GM19238 (cell line): ENCODE measurements around the gene FRMD4A.

Source experiments
- DNase-seq: peaks from one replicate; pipeline ENCODE4 v3.0.0; 2011; ENCODE audit warnings: low spot score; ENCODE audit not compliant: insufficient read length

FRMD4A gene

DNA sequence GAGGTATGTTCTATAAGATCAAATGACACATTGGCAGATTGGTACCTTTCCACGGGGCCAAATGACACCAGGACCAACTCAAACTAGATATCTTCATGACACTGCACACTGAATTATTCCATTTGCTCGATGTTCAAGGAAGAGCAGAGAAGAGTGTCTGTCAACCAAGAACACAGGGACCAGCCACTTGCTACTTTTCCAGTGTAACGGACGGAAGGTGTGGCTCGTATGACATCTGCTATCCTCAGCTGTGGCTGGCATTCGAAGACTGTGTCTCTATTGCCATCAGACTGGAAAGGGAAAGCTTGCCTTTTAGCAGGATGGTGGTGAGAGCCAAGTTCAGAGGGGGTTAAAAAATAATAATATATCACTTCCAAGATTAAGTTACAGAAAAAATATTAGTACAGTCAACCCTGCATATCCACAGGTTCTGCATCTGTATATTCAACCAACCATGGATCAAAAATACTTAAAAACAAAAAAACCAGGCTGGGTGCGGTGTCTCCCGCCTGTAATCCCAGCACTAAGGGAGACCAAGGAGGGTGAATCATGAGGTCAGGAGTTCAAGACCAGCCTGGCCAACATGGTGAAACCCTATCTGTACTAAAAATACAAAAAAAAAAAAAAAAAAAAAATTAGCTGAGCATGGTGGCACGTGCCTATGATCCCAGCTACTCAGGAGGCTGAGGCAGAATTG lies 506.9 kb downstream of the FRMD4A start:
- DNase-seq, result no peak

DNA sequence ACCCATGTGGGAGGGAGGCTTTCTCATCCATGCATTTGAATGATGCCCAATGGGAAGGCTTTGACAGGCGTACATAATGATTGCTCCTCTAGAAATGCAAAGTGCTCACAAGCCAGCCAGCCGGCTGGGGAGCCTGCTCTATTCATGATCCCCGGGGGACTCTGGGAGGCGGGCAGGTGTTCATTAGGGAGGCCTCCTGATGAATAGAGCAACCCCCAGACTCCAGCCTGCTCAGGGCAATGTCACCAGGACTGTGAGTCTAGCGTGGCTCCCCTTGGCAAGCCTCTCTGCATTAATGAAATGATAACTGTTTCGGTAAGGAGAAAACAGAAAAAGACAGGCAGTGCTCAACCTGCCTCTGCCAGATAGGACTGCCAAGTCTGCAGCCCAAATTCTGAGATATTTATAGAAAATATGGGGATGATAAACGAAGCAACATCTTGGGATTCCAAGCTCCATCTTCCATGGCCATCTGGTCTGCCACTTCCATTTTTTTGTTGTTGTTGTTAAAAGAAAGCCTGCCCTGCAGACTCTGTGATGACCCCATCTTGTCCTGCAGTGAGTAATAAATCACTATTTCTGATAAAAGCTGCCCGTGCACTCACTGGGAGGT lies 507.5 kb downstream of the FRMD4A start:
- DNase-seq, result no peak

DNA sequence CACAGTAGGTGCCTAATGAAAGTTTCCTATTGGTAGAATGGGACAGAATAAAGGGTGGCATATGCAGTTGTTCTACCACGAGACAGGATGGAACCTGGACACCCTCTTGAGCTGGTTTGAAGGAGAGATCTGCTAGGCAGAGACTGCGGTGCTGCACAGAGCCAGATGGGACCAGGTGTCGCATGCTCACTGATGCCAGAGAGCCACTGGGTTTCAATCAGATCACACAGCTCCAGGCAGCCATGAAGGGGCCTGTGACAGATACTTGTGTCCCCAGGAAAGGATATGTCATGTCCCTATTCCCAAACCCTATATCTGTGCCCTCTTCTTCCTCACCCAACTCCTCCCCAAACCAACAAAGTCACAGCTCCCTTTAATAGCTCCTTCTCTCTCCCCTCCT lies 508.2 kb downstream of the FRMD4A start:
- DNase-seq, result no peak

DNA sequence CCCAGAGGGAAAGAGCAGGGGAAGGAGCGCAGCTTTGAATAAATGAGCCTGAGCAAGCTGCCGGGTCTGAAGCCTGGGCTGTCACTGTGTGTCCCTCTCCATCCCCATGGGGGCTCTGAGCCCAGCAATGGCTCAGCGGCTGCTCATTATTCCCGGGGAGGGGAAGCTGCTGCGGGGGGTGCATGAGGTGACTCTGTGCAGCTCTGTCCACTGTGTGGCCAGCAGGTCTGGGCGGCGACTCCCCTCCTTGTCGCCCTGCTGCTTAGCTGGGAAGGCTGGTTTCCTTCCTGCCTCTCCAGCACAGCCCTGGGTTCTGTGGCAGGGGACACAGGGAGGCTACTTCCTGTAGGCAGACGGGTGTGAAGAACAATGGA lies 509.8 kb downstream of the FRMD4A start:
- no peak for DNase-seq

DNA sequence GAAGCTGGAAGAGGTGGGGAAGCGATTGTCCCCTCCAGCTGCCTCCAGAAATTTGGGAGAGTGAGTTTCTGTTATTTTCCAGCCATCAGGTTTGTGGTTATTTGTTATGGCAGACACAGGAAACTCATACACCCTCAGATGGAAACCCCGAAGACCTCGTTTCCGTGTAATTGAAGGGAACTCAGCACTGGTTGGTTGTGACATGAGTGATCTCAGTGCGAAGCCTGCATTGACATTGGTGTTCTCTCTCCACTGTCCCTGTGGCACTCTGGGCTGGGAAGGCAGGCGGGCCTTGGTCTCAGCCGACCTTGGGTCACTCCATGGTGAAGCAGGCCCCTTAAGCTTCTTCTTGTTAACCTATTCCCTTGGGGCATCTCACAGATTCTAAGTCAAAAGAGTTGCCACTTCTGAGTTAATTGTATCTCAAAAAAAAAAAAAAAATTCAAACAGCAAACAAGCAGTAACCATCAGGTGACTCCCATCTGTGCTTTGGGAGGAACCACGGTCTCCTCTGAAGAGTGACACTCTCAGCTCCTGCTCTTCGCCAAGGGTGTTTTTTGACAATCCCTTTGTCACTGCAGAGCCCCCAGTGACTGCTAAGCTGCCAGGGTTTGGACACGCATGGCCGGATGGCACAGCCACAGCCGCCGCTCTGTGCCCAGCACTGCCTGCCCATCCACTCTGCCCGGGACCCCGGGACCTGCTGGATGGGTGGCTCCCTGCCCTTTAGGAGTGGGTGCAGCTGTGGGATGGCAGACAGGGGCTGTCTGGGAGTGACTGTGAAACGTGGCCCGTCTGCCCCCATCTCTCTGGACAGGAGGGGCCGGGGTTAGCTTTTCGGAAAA lies 510.4 kb downstream of the FRMD4A start:
- DNase-seq, result no peak

DNA sequence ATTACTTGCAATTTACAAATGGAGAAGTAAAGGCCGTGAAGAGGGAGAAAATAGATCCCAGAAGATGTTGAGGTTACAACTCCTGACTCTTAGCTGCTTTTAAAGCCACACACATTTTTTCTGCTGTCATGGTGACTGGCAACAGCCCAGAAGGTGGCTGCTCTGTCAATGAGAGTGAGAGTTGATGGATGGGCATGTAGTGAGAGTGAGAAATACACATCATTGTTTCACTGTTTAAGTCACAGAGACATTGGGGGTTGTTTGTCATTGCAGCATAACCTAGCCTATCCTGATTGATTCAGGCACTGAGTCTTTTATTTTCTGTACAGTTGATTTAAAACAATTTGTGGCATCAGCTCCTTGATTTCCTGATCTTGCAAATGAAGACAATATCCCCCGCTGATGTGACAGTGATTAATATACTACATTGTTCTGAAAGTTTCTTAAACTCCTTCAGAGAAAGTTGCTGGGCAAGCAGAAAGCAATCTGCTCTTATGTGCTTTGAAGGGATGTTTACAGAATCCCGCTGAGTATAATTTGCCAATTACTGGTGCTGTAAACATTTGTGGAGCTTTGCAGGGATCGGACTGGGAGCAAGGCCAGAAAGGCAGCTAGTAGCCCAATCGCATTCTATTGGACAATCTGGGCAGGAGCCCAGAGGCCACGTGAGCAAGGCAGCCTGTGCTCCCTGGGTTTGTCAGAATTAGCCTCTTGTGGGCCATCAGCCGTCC lies 514.4 kb downstream of the FRMD4A start:
- DNase-seq, result no peak

DNA sequence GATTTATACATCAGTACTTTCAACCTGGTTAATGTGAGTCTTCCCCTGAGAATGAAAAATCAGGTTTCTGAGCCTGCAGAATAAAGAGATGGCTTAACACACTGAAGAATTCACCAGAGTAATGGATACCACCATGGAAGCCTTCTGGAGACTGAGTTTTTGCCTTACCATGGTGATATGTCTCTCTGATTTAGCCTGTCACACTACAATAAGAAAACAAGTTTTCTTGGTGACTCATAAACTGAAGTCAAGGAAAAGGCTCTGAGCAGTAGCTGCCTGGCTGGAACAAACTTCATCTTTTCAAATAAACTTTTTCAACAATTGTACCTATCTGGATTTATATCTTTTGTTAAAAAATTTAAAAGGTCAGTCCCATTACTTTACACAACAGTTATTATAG lies 515.0 kb downstream of the FRMD4A start:
- no peak for DNase-seq

DNA sequence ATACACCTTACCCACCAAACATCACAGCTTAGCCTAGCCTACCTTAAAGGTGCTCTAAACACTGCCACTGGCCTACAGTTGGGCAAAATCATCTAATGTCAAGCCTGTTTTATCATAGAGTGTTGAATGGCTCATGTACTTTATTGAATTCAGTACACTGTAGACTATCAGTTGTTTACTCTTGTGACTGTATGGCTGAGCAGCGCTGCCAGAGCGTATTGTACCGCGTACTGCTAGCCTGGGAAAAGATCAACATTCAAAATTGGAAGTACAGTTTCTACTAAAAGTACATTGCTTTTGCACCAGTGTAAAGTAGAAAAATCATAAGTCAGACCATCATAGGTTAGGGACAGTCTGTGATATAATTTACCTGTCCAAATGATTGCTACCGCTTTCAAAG lies 517.2 kb downstream of the FRMD4A start:
- DNase-seq, result no peak

DNA sequence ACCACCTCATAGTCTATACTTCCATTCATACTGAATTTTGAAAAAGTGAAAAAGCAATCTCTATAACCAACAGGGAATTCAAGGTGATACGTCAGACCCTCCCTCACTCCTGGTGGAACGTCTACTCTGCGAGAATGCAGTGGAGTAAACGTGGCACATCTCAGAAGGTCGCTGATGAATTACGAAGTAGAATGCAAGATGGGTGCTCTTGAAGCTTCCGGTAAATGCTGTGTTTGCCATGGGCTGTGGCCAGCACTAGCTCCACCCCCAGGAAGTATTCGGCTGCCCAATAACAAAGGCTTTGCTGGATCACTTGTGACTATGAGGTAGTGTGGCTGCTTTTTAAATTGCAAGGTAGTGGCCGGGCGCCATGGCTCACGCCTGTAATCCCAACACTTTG lies 517.9 kb downstream of the FRMD4A start:
- no peak for DNase-seq

DNA sequence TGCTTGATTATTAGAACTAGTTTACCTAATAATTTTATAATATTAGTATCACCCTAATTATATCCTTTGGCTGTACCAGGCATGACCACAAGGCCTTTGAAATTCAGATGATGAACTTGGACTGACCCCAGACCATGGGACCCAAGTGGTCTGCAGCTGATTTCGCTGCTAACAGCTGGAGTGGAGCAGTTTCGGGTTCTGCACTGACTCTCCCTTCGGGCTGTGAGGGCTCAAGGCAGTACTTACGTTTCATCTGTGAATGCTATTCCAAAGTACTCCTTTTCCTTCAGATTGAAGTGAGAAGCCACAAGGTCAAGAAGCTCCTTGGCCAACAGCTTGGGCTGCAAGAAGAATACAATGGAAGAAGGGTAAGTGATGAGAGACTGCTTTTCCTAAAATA lies 520.2 kb downstream of the FRMD4A start:
- DNase-seq, result no peak

DNA sequence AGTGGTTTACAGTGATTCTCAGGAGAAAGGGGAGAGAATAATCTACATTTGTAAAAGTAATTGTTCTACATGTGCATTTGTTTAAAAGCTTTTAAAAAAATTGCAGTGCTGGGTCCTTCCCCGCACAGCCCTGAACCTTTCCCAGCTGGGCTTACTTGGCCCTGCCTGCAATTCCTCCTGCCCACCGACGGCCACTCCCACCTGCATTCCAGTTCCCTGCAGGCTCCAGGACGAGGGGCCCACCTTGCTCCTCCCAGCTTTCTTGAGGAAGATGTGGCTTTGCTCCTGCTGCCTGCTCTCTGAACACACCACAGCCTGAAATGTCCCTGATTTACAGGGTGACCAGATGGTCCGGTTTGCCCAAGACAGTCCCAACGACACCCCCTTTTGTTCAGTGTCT lies 521.3 kb downstream of the FRMD4A start:
- no peak for DNase-seq

DNA sequence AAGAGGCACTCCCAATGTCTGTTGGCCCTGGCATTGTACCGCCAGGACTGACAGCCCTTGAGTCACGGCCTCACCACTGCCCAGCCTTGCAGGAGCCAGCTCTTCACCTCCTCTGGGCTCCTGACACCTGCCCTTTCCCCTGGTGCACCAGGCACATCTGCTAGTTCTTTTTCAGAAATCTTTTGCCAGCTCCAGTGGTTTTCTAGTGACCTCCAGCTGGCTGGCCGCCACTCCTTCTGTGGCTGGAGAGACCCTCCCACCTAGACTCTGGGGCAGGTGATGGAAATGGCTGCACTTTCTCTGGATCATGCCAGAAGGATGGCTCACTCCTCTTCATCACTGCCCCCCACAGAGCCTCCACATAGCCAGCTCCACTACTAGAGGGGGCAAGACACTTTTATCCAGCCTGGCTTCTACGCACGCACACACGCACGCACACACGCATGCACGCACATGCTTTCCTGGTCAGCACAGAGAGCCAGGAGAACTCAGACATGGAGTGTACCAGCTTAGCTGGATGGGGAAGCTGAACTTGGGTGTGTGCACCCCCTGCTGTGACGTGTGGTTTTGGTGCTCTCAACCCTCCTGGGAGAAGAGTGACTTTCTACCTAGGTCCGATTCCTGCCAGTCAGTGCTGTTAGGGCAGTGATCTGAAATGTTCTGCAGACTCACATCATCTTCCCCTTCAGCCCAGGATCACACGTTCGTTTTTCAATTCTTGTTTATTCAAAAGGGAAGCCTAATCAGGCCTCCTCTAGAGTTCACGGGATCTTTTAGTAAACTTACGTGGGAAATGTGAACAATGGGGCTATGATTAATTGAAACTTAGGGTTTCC lies 522.0 kb downstream of the FRMD4A start:
- no peak for DNase-seq

DNA sequence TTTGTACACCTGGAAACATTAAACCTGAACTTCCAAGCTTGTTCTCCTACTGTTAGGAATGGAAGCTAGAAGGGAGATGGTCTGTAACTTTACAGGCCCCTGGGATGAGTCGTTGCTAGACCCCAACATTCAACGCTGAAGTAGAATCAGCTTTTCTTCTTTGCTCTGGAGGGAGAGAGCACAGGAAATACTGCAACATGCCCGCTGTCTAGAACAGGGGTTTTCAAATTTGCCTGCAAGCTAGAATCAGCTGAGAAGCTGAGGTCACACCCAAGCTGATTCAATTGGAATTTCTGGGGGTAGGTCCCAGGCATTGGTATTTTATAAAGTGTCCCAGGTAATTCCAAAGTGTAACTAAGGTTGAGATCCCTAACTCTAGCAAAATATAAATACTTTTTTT lies 524.3 kb downstream of the FRMD4A start:
- no peak for DNase-seq

DNA sequence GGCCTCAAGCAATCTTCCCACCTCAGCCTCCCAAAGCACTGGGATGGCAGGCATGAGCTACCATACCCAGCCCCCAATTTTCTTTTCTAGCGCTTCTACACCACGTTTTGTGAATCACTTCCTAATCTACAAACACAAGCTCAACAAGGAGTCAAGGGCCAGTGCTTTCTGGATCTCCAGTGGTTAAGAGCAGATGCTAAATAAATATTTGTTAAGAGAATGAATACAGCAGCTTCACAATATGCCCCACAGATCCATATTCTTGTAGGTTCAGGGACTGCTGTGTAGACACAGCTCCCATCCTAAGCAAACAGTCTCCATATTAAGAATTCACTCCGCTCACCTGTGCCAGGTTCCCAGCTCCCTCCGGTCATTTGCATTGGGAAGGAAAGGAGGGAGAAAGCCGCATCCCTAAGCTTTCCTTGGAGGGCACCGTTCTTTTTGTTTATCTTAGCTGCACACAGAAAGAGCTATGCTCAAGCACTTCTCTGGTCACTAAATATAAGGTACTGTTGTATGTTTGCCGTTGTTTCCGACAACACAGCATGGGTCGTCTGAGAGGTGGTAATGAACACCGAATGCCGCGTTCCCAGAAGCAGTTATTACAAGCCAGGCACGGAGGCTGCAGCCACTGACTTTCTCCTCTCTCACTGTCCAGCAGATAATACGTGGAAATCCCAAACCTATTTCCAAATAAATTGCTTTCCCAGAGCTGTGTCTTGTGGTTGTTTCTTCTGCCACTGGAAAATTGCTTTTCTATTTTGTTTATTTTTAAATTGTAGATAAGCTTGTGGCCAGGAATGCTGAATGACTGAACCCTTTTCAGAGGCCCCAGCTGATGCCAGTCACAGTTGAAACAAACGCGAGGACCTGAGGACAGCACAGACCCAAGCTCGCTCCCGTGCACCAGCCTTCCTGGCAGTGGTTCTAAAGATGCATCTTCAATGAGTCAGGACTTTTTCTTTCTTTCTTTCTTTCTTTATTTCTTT lies 526.9 kb downstream of the FRMD4A start:
- no peak for DNase-seq

DNA sequence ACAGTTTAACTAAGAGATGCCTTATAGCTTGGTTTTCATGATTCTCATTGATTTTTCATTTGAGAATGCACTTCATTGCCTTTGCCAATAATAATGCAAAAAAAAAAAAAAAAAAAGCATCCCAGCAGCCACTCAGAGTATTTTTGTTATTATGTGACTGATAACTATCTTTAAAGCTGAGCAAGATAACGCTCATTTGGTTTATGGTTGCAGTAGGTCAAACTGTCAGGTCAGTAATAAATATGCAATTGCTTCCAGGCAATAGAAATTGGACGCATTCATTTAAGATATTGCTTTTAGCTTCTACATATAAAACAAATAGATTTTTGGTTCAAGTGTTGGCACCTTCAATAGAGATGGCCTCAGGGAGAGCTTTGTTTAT lies 528.8 kb downstream of the FRMD4A start:
- DNase-seq, result no peak

DNA sequence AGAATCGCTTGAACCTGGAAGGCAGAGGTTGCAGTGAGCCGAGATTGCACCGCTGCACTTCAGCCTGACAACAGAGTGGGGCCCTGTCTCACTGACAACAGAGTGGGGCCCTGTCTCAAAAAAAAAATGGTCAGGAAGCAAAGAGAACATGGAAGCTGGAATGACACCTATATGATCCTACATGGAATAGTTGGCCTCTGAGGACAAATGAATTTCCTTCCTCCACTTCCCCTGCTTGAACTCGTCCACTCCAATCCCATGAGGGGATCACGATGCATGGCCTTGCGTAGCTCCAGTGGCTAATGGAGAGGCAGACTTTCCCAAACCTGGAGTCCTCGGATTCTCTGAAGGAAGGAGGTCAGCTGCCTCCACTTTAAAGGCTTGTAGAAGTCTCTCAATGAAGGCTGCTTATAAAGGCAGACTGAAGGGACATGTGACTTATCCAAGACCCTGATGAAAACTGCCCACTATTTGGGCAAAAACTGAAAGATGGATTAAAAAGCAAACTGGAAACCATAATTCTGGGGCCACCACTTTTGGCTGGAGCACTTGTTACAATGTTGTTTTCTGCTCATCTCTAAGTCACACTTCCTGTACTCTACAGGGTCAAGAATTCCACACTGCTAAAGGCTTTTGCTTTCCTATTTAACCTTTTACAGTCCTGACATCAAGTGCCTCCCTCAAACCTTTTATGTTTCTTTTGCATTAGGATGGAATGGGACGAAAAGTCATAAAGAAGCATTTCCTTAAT lies 529.4 kb downstream of the FRMD4A start:
- DNase-seq, result no peak

DNA sequence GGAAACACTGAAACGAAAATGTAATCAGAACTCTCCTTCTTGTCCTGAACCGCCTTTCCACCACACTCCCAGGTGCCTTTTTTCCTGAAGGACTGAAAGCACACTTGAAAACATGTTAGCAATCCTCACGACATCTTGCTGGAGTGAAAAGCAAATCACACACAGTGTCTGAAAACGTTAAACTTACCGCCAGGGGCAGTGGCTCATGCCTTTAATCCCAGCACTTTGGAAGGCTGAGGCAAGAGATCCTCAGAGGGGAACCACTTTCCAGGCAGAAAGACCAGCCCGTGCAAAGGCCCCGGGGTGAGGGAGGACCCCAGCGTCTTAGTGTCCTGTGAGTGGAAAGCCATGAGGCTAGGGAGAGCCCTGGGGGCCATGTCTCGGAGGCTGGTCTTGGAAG lies 533.6 kb downstream of the FRMD4A start:
- no peak for DNase-seq

DNA sequence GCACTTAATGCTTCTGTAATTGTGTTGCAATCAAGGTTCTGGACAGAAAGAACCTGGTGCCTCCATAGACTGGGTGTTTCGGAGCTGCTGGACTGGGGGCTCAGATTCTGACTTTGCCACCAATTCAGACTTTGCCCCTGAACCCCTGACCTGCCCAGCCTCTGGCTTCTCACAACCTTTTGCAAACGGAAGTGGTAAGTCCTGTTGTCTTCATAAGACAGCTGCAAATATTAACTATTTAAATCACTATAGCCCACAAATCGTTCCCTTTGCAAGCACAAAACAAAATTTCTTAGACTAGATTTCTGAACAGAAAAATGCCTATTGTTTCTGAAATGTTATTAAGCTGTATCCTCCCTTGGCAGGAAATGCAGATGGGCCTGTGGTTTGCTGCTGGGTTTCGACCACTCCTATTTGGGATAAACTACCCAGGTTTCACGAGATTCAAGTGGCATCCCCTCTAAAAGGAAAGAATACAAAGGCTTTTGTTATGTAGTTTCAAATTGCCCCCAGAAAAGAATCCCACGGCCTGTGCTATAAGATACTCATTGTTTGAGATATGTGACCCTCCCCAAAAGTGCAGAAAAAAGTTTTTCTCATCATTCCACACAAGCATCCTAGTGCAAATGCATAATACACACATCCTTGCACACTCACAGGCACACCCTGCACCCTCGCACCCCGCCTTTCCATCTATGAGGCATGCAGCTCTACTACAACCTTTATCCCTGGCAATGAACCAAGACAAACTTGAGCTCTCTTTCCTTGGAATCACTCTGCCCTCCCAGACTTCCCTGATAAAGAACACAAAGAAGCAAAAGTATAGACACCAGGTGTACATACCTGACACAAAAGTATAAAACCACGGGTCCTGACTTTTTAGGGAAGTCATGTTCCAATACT lies 534.8 kb downstream of the FRMD4A start:
- peak; percentile 30 for DNase-seq
